Caco-2 (cell line): ENCODE data around the gene SELENOO. TPM values are rescaled to one million over a fixed set of nuclear protein-coding genes. Genes with fewer than 3 reads are reported as not detected.
A peak's percentile ranks its signal among the peaks of the same experiment; 100 is the strongest.

Experiments used
- Bru-seq: library from RNA; stranded (reverse); fragments of 400-500 nt; gene quantifications from one replicate; lab custom pipeline; 2021; lab: Mats Ljungman, UMichigan
- BruChase-seq, 2 experiments: library from RNA; stranded (reverse); fragments of 400-500 nt; gene quantifications; one replicate each; lab custom pipeline; 2021; lab: Mats Ljungman, UMichigan
- BruUV-seq: library from RNA; stranded (reverse); fragments of 400-500 nt; replicated peaks from 2 replicates; lab custom pipeline; 2021; lab: Mats Ljungman, UMichigan
- CTCF ChIA-PET: fragments of 300-600 bp; sonication (Branson Sonifier 250); formaldehyde crosslinking; loops from one replicate; lab custom pipeline; 2022; ENCODE audit warnings: antibody characterized with exemption; lab: Charles Lee
- POLR2A ChIA-PET: fragments of 300-600 bp; sonication (Branson Sonifier 250); formaldehyde crosslinking; loops from one replicate; lab custom pipeline; 2022; ENCODE audit warnings: antibody characterized with exemption; lab: Charles Lee
- DNase-seq, 2 experiments: peaks; one replicate each; pipeline versions ENCODE4 v3.0.0 to v3.0.0-alpha.2; 2020 to 2022
- H3K27me3 ChIP-seq: replicated peaks from 2 replicates; pipeline ENCODE4 v1.6.0; 2011; ENCODE audit warnings: low read length; ENCODE audit not compliant: control insufficient read depth, insufficient read depth
- H3K36me3 ChIP-seq: 2 replicates; pipeline ENCODE4 v1.5.1; 2011; ENCODE audit warnings: low read length; ENCODE audit not compliant: control insufficient read depth, insufficient read depth
- H3K4me1 ChIP-seq: fragments of 250-450 bp; sonication (Bioruptor Pico); 2 replicates; pipeline ENCODE4 v1.5.1; 2020; ENCODE audit warnings: mild to moderate bottlenecking
- H3K4me3 ChIP-seq: 2 replicates; pipeline ENCODE4 v1.5.1; 2011; ENCODE audit warnings: low read depth, mild to moderate bottlenecking, control low read depth, low read length
- H3K9me3 ChIP-seq: fragments of 250-450 bp; sonication (Bioruptor Pico); 2 replicates; pipeline ENCODE4 v1.5.1; 2020; ENCODE audit warnings: mild to moderate bottlenecking, moderate library complexity
- H3K27ac Mint-ChIP-seq: one replicate; pipeline ENCODE4 v1.8.0; 2022; ENCODE audit warnings: mixed read lengths; ENCODE audit not compliant: unreplicated experiment
- H3K27me3 Mint-ChIP-seq: one replicate; pipeline ENCODE4 v1.8.0; 2022; ENCODE audit warnings: mixed read lengths; ENCODE audit not compliant: insufficient read depth, unreplicated experiment
- H3K36me3 Mint-ChIP-seq: one replicate; pipeline ENCODE4 v1.8.0; 2022; ENCODE audit warnings: mild to moderate bottlenecking, mixed read lengths; ENCODE audit not compliant: insufficient read depth, unreplicated experiment
- H3K4me1 Mint-ChIP-seq: one replicate; pipeline ENCODE4 v1.8.0; 2022; ENCODE audit warnings: low read depth, mixed read lengths; ENCODE audit not compliant: unreplicated experiment
- H3K4me3 Mint-ChIP-seq: one replicate; pipeline ENCODE4 v1.8.0; 2022; ENCODE audit warnings: mild to moderate bottlenecking, moderate library complexity, mixed read lengths; ENCODE audit not compliant: unreplicated experiment
- H3K9me3 Mint-ChIP-seq: one replicate; pipeline ENCODE4 v1.8.0; 2022; ENCODE audit warnings: mixed read lengths; ENCODE audit not compliant: unreplicated experiment
- CTCF ChIP-seq, 2 experiments: fragments of 200-600 bp in 1 of 2; IDR thresholded peaks; 1 replicate in 1 of 2; 2 replicates in 1 of 2; pipeline versions ENCODE4 v1.5.1 to v1.8.0; 2011 to 2022; ENCODE audit warnings: antibody characterized with exemption in 1 of 2, control low read depth in 1 of 2, inconsistent platforms in 1 of 2, low read depth in 1 of 2, low read length in 1 of 2, mild to moderate bottlenecking in 1 of 2, moderate library complexity in 1 of 2; ENCODE audit not compliant: insufficient read depth in 1 of 2, severe bottlenecking in 1 of 2, unreplicated experiment in 1 of 2
- intact Hi-C: fragments of 100-400 bp; cut with micrococcal nuclease; formaldehyde crosslinking; loops from one replicate; pipeline ENCODE4 v1.10.0; 2022; ENCODE audit not compliant: unreplicated experiment
- long read RNA-seq: library from polyadenylated mRNA; stranded (forward); transcript quantifications from one replicate; pipeline ENCODE4 v2.0.0, GENCODE V29; 2022
- total RNA-seq: library from RNA; stranded (reverse); gene quantifications from 2 replicates; pipeline ENCODE4 v1.2.3, GENCODE V29; 2022

The SELENOO gene
- total RNA-seq = 29.3 and 29.5 TPM in 2 replicates
- percentile 74 among the genes with signal in this experiment for Bru-seq, nascent RNA
- percentile 82 among the genes with signal in this experiment for BruChase-seq, experiment 1, labeled RNA remaining after a 2-hour chase
- BruChase-seq, experiment 2, labeled RNA remaining after a 6-hour chase = percentile 81 among the genes with signal in this experiment
- long read RNA-seq, transcript SELENOO-201 (9 exons, 2,315 nt) = major isoform, 83 of 120 reads
- long read RNA-seq, partial matches to known transcripts = 9 of 120 reads
- long read RNA-seq, other reads (novel, unspliced or antisense) = 28 of 120 reads

- Mint-ChIP-seq H3K4me3 (peak within 1 kb of the TSS; percentile 85), H3K36me3 (peaks cover 18% of the 10 kb centered on the region), H3K4me1 (peaks cover 13% of the 10 kb centered on the region), H3K27me3 (no peaks in the 10 kb centered on the region), H3K27ac (peak within 1 kb of the TSS; percentile 71), H3K9me3 (no peaks in the 10 kb centered on the region)
- ChIA-PET CTCF (no interaction called here), POLR2A (no interaction called here)
- peak within 1 kb of the TSS; percentile 79 for H3K4me3 ChIP-seq
- BruUV-seq = TSS peak; percentile 68
- intact Hi-C loops = no loop called here
- peaks cover 4% of the 10 kb centered on the region for H3K4me1 ChIP-seq
- no peaks in the 10 kb centered on the region for H3K36me3 ChIP-seq
- TF ChIP-seq CTCF (IDR thresholded peaks at IDR 0.05; ENCODE audit: insufficient read depth in 1 of 2, low read depth in 1 of 2, low read length in 1 of 2, severe bottlenecking in 1 of 2, unreplicated experiment in 1 of 2) = no peak
- DNase-seq = peak; percentile 88 to 91
- no peaks in the 10 kb centered on the region for H3K27me3 ChIP-seq
- no peaks in the 10 kb centered on the region for H3K9me3 ChIP-seq
Observed at GRCh38 chr22:50200461-50201190, at the start of gene SELENOO. Gene SELENOO (plus strand): TSS chr22:50201011. CDS start chr22:50201037, 26 bp downstream.

DNA sequence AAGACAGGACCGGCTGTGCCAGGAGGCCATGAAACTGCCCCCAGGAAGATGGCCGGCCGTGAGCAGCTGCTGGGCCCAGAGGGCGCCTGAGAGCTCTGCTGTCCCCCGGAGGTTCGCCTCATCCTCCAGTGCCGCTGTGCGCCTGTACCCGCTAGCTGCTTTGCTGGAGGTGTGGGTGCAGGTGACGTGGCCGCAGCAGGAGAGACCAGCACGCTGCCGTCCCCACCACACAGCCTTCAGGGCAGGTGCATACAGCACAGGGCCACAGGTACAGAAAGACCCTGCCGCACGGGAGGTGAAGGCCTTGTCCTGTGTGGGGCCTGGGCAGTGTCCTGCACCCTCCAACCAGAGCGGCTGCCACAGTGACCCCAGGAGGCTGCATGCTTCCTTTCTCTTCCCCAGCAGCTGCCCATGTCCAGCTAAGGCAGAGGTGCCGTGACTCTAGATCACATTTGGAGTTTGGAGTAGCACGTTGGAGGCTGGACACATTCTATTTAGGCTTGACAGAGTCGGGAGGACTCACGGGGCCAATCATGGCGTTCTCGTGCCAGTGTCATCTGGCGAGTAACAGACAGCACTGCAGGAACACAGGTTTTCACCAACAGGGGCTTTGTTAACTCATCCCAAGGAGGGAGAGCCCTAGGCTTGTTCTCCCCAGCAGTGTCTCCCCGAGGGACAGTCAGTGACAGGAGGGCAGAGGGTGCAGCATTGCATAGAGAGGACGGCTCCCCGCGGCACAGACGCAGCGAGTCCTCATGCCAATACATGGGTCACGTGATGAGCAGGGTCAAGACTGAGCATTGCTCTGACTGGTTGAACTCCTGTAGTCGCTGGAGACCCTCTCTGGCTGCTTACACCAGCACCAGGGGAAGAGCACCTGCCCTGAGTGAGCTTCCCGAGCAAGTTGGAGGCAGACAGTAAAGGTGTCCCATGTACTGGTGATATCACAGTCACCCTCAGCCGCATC lies 49.0 kb upstream of the SELENOO start:
- Histone ChIP-seq H3K27me3 (no peaks in the 10 kb centered on the region), H3K9me3 (no peaks in the 10 kb centered on the region), H3K4me3 (no peak overlapping the region), H3K36me3 (no peaks in the 10 kb centered on the region), H3K4me1 (no peaks in the 10 kb centered on the region)
- intact Hi-C loops = no loop called here
- Mint-ChIP-seq H3K27me3 (no peaks in the 10 kb centered on the region), H3K36me3 (no peaks in the 10 kb centered on the region), H3K9me3 (no peaks in the 10 kb centered on the region), H3K27ac (no peak overlapping the region), H3K4me1 (peaks cover 3% of the 10 kb centered on the region), H3K4me3 (no peak overlapping the region)
- BruUV-seq = no TSS peak
- no peak for TF ChIP-seq CTCF (IDR thresholded peaks at IDR 0.05; ENCODE audit: insufficient read depth in 1 of 2, low read depth in 1 of 2, low read length in 1 of 2, severe bottlenecking in 1 of 2, unreplicated experiment in 1 of 2)
- ChIA-PET POLR2A (no interaction called here), CTCF (no interaction called here)
- DNase-seq = no peak
